ENCODE measurements around the gene SLC39A3.

The SLC39A3 gene

GRCh38 chr19:2761309-2761677, 21.5 kb upstream of the SLC39A3 start:
- H2AFZ ChIP-seq (ENCODE audit: low read length): no peak overlapping the region
- no peaks in the 10 kb centered on the region for H4K20me1 ChIP-seq (ENCODE audit: insufficient read depth, low read length)
- H3K27me3 ChIP-seq (ENCODE audit: insufficient read depth, low read length): no peaks in the 10 kb centered on the region

GRCh38 chr19:2759965-2760364, 20.1 kb upstream of the SLC39A3 start:
- H3F3A ChIP-seq (ENCODE audit: insufficient read depth, low read length): no peaks in the 10 kb centered on the region
- no peaks in the 10 kb centered on the region for H3K4me1 ChIP-seq (ENCODE audit: insufficient read depth, low read length, severe bottlenecking)
- no peaks in the 10 kb centered on the region for H3K27me3 ChIP-seq (ENCODE audit: insufficient read depth, low read length)
- H3K27ac ChIP-seq (ENCODE audit: low read depth, low read length, poor library complexity, severe bottlenecking): no peak overlapping the region
- no peak overlapping the region for H3K4me2 ChIP-seq (ENCODE audit: low read length)
- H3K36me3 ChIP-seq (ENCODE audit: insufficient read depth, low read length): peaks cover 77% of the 10 kb centered on the region
- H4K20me1 ChIP-seq (ENCODE audit: insufficient read depth, low read length): no peaks in the 10 kb centered on the region
- H3K79me2 ChIP-seq (ENCODE audit: insufficient read depth, low read length): no peaks in the 10 kb centered on the region
- no peaks in the 10 kb centered on the region for H3K9me3 ChIP-seq (ENCODE audit: low read length)
- no peaks in the 10 kb centered on the region for H3K9me2 ChIP-seq (ENCODE audit: low read depth, low read length)
- H3K4me3 ChIP-seq (ENCODE audit: low read depth, low read length, poor library complexity, severe bottlenecking): no peak overlapping the region
- no peak overlapping the region for H3K9ac ChIP-seq (ENCODE audit: low read length)
- no peak overlapping the region for H2AFZ ChIP-seq (ENCODE audit: low read length)
- TF ChIP-seq CTCF (IDR thresholded peaks at IDR 0.05; ENCODE audit: low read length) (no peak), EZH2 (IDR thresholded peaks at IDR 0.05; ENCODE audit: borderline replicate concordance, low read length) (no peak)

More at GRCh38 chr19:2761309-2761677, 21.5 kb upstream of the SLC39A3 start:
- Histone ChIP-seq H3K9me3 (ENCODE audit: low read length) (no peaks in the 10 kb centered on the region), H3K4me2 (ENCODE audit: low read length) (no peak overlapping the region), H3K79me2 (ENCODE audit: insufficient read depth, low read length) (no peaks in the 10 kb centered on the region), H3K9me2 (ENCODE audit: low read depth, low read length) (no peaks in the 10 kb centered on the region), H3K4me3 (ENCODE audit: low read depth, low read length, poor library complexity, severe bottlenecking) (no peak overlapping the region), H3K36me3 (ENCODE audit: insufficient read depth, low read length) (peaks cover 78% of the 10 kb centered on the region), H3K4me1 (ENCODE audit: insufficient read depth, low read length, severe bottlenecking) (no peaks in the 10 kb centered on the region), H3K27ac (ENCODE audit: low read depth, low read length, poor library complexity, severe bottlenecking) (no peak overlapping the region), H3K9ac (ENCODE audit: low read length) (no peak overlapping the region), H3F3A (ENCODE audit: insufficient read depth, low read length) (no peaks in the 10 kb centered on the region)
- no peak for TF ChIP-seq EZH2 (IDR thresholded peaks at IDR 0.05; ENCODE audit: borderline replicate concordance, low read length)
- TF ChIP-seq CTCF (IDR thresholded peaks at IDR 0.05; ENCODE audit: low read length): no peak

GRCh38 chr19:2759362-2759761, 19.5 kb upstream of the SLC39A3 start:
- peaks cover 78% of the 10 kb centered on the region for H3K36me3 ChIP-seq (ENCODE audit: insufficient read depth, low read length)
- H4K20me1 ChIP-seq (ENCODE audit: insufficient read depth, low read length): no peaks in the 10 kb centered on the region
- H2AFZ ChIP-seq (ENCODE audit: low read length): no peak overlapping the region

More at GRCh38 chr19:2759362-2759761, 19.5 kb upstream of the SLC39A3 start:
- TF ChIP-seq CTCF (IDR thresholded peaks at IDR 0.05; ENCODE audit: low read length) (no peak), EZH2 (IDR thresholded peaks at IDR 0.05; ENCODE audit: borderline replicate concordance, low read length) (no peak)
- Histone ChIP-seq H3K4me1 (ENCODE audit: insufficient read depth, low read length, severe bottlenecking) (no peaks in the 10 kb centered on the region), H3K27me3 (ENCODE audit: insufficient read depth, low read length) (no peaks in the 10 kb centered on the region), H3K9me2 (ENCODE audit: low read depth, low read length) (no peaks in the 10 kb centered on the region), H3K4me2 (ENCODE audit: low read length) (no peak overlapping the region), H3K27ac (ENCODE audit: low read depth, low read length, poor library complexity, severe bottlenecking) (no peak overlapping the region), H3K9ac (ENCODE audit: low read length) (no peak overlapping the region), H3K79me2 (ENCODE audit: insufficient read depth, low read length) (no peaks in the 10 kb centered on the region), H3F3A (ENCODE audit: insufficient read depth, low read length) (no peaks in the 10 kb centered on the region), H3K4me3 (ENCODE audit: low read depth, low read length, poor library complexity, severe bottlenecking) (no peak overlapping the region), H3K9me3 (ENCODE audit: low read length) (no peaks in the 10 kb centered on the region)

Data from OCI-LY1 (cell line).